HepG2 (cell line): ENCODE measurements around the gene XPOT.
A peak's percentile ranks its signal among the peaks of the same experiment; 100 is the strongest.

Source experiments
- ATF1 ChIP-seq: IDR thresholded peaks from 2 replicates; pipeline ENCODE4 v1.6.1; 2016; ENCODE audit warnings: mild to moderate bottlenecking, control low read depth
- BHLHE40 ChIP-seq: IDR thresholded peaks from 2 replicates; pipeline ENCODE4 v1.6.1; 2011; ENCODE audit warnings: low read length, improper control_type of control experiment
- CREB1 ChIP-seq, 2 experiments: fragments of 450-650 bp in 1 of 2; IDR thresholded peaks; 2 replicates each; pipeline ENCODE4 v1.6.1; 2016 to 2017; ENCODE audit warnings: control low read depth in 1 of 2, mild to moderate bottlenecking in 1 of 2, missing compliant biosample characterization in 1 of 2, missing genetic modification characterization in 1 of 2
- CTCF ChIP-seq: sonication (generic); formaldehyde crosslinking; IDR thresholded peaks from 2 replicates; pipeline ENCODE4 v1.5.0; 2020; ENCODE audit warnings: mild to moderate bottlenecking, missing genetic modification reagents, moderate library complexity
- FIP1L1 ChIP-seq: fragments of 200-400 bp; formaldehyde crosslinking; IDR thresholded peaks from 2 replicates; pipeline ENCODE4 v1.6.1; 2018; ENCODE audit warnings: low read depth, mild to moderate bottlenecking, low read length, moderate library complexity, borderline replicate concordance; ENCODE audit not compliant: insufficient read depth
- GABPA ChIP-seq, 2 experiments: IDR thresholded peaks; 2 replicates each; pipeline ENCODE4 v1.6.1; 2011 to 2016; ENCODE audit warnings: low read depth in 2 of 2, low read length in 1 of 2, missing biosample characterization in 1 of 2, missing genetic modification characterization in 1 of 2
- GMEB1 ChIP-seq: sonication (generic); formaldehyde crosslinking; IDR thresholded peaks from 2 replicates; pipeline ENCODE4 v1.5.1; 2020; ENCODE audit warnings: missing genetic modification reagents, mild to moderate bottlenecking, borderline replicate concordance
- POLR2A ChIP-seq, 2 experiments: IDR thresholded peaks; 2 replicates each; pipeline ENCODE4 v1.6.1; 2011; ENCODE audit warnings: low read depth in 2 of 2, low read length in 2 of 2, mild to moderate bottlenecking in 1 of 2, moderate library complexity in 1 of 2; ENCODE audit not compliant: insufficient read depth in 1 of 2
- RNF2 ChIP-seq: fragments of 450-650 bp; conservative IDR thresholded peaks from 2 replicates; pipeline ENCODE4 v1.6.1; 2016; ENCODE audit warnings: low read depth
- SP4 ChIP-seq: sonication (generic); formaldehyde crosslinking; IDR thresholded peaks from 2 replicates; pipeline ENCODE4 v1.8.1; 2023; ENCODE audit warnings: mild to moderate bottlenecking, missing genetic modification reagents
- TAF1 ChIP-seq: sonication (generic); formaldehyde crosslinking; IDR thresholded peaks from 2 replicates; pipeline ENCODE4 v1.4.0; 2020; ENCODE audit warnings: missing genetic modification reagents
- ZFP41 ChIP-seq: sonication (generic); formaldehyde crosslinking; IDR thresholded peaks from 2 replicates; pipeline ENCODE4 v1.4.0; 2020; ENCODE audit warnings: mild to moderate bottlenecking, missing genetic modification reagents, borderline replicate concordance
- ZNF770 ChIP-seq: sonication (generic); formaldehyde crosslinking; IDR thresholded peaks from 2 replicates; pipeline ENCODE4 v1.5.0; 2020; ENCODE audit warnings: mild to moderate bottlenecking, missing genetic modification reagents
- ZZZ3 ChIP-seq: sonication (generic); formaldehyde crosslinking; IDR thresholded peaks from 2 replicates; pipeline ENCODE4 v1.4.0; 2020; ENCODE audit warnings: missing genetic modification reagents, mild to moderate bottlenecking, borderline replicate concordance

- TF ChIP-seq BHLHE40 (no peak), CREB1 (IDR thresholded peaks at IDR 0.05) (no peak), CREB1 (CRISPR knock-in tag; IDR thresholded peaks at IDR 0.05) (no peak), GABPA (IDR thresholded peaks at IDR 0.05; ENCODE audit: low read depth, low read length) (no peak), GABPA (CRISPR knock-in tag; IDR thresholded peaks at IDR 0.05; ENCODE audit: low read depth) (no peak), RNF2 (no peak), ZFP41 (CRISPR knock-in tag) (no peak), TAF1 (no peak), ATF1 (CRISPR knock-in tag) (no peak), ZNF770 (CRISPR knock-in tag) (no peak), POLR2A (IDR thresholded peaks at IDR 0.05; ENCODE audit: insufficient read depth in 1 of 2, low read depth in 2 of 2, low read length in 2 of 2) (peak in 1 of 2 experiments; percentile 41; a peak in 1 of 4 replicates), CTCF (CRISPR knock-in tag) (no peak), ZZZ3 (CRISPR knock-in tag) (no peak), SP4 (CRISPR knock-in tag) (no peak), FIP1L1 (no peak), GMEB1 (CRISPR knock-in tag) (no peak)
Observed at GRCh38 chr12:64407342-64408223, 3.4 kb downstream of the XPOT start.
